ENCODE data around the gene JDP2. TPM values are rescaled to one million over a fixed set of nuclear protein-coding genes. Genes with fewer than 3 reads are reported as not detected.
"Not testable (repeated sequence)": the region's sequence is repeated elsewhere in the genome, so short reads cannot be mapped to it uniquely, and the experiment has no call there.

JDP2 gene
- total RNA-seq: 15.2 and 22.0 TPM in 2 replicates
- polyA plus RNA-seq: 9.7 and 12.5 TPM in 2 replicates

GRCh38 chr14:75427482-75428229, at the start of gene JDP2:
TSS of gene JDP2 (plus strand) at chr14:75428022. CDS start at chr14:75437921, 9,899 bp downstream.
- Histone ChIP-seq H3K36me3 (no peaks in the 10 kb centered on the region), H3K4me1 (ENCODE audit: low read depth) (peaks cover 20% of the 10 kb centered on the region), H3K27ac (peak within 1 kb of the TSS; percentile 75), H3K9me3 (ENCODE audit: low read depth) (no peaks in the 10 kb centered on the region), H3K27me3 (no peaks in the 10 kb centered on the region), H3K4me3 (peak within 1 kb of the TSS; percentile 99)
- DNase-seq (ENCODE audit: low read depth in 1 of 2, low spot score in 1 of 2): peak; percentile 85 to 92
- no peak for TF ChIP-seq CTCF (IDR thresholded peaks at IDR 0.05; ENCODE audit: low read depth, low read length)

GRCh38 chr14:75379246-75379929, 48.4 kb upstream of the JDP2 start:
- no peaks in the 10 kb centered on the region for H3K36me3 ChIP-seq
- DNase-seq (ENCODE audit: low read depth in 1 of 2, low spot score in 1 of 2): no peak
- TF ChIP-seq CTCF (IDR thresholded peaks at IDR 0.05; ENCODE audit: low read depth, low read length): no peak

GRCh38 chr14:75379930-75380270, 47.9 kb upstream of the JDP2 start:
- Histone ChIP-seq H3K4me3 (no peak overlapping the region), H3K36me3 (no peaks in the 10 kb centered on the region), H3K27ac (no peak overlapping the region), H3K27me3 (no peaks in the 10 kb centered on the region), H3K9me3 (ENCODE audit: low read depth) (no peaks in the 10 kb centered on the region), H3K4me1 (ENCODE audit: low read depth) (peaks cover 13% of the 10 kb centered on the region)
- TF ChIP-seq CTCF (IDR thresholded peaks at IDR 0.05; ENCODE audit: low read depth, low read length): no peak
- no peak for DNase-seq (ENCODE audit: low read depth in 1 of 2, low spot score in 1 of 2)

More at GRCh38 chr14:75379246-75379929, 48.4 kb upstream of the JDP2 start:
- peaks cover 13% of the 10 kb centered on the region for H3K4me1 ChIP-seq (ENCODE audit: low read depth)
- no peak overlapping the region for H3K27ac ChIP-seq
- H3K4me3 ChIP-seq: no peak overlapping the region
- no peaks in the 10 kb centered on the region for H3K27me3 ChIP-seq
- no peaks in the 10 kb centered on the region for H3K9me3 ChIP-seq (ENCODE audit: low read depth)

- H3K36me3 ChIP-seq: no peaks in the 10 kb centered on the region
- peak overlapping the region; percentile 62 for H3K27ac ChIP-seq
- peak in 1 of 2 donors; percentile 49 for DNase-seq (ENCODE audit: low read depth in 1 of 2, low spot score in 1 of 2)
- H3K9me3 ChIP-seq (ENCODE audit: low read depth): no peaks in the 10 kb centered on the region
- no peak overlapping the region for H3K4me3 ChIP-seq
- H3K4me1 ChIP-seq (ENCODE audit: low read depth): peaks cover 13% of the 10 kb centered on the region
- TF ChIP-seq CTCF (IDR thresholded peaks at IDR 0.05; ENCODE audit: low read depth, low read length): no peak
- no peaks in the 10 kb centered on the region for H3K27me3 ChIP-seq
Observed at GRCh38 chr14:75380656-75381055, 47.2 kb upstream of the JDP2 start.

- no peak for DNase-seq (ENCODE audit: low read depth in 1 of 2, low spot score in 1 of 2)
- no peak for TF ChIP-seq CTCF (IDR thresholded peaks at IDR 0.05; ENCODE audit: low read depth, low read length)
- Histone ChIP-seq H3K4me1 (ENCODE audit: low read depth) (peaks cover 13% of the 10 kb centered on the region), H3K4me3 (no peak overlapping the region), H3K27me3 (no peaks in the 10 kb centered on the region), H3K27ac (no peak overlapping the region), H3K9me3 (ENCODE audit: low read depth) (no peaks in the 10 kb centered on the region), H3K36me3 (no peaks in the 10 kb centered on the region)
Observed at GRCh38 chr14:75381642-75382041, 46.2 kb upstream of the JDP2 start.

GRCh38 chr14:75383219-75383618, 44.6 kb upstream of the JDP2 start:
- H3K27ac ChIP-seq; H3K9me3 ChIP-seq (ENCODE audit: low read depth); DNase-seq (ENCODE audit: low read depth in 1 of 2, low spot score in 1 of 2); H3K27me3 ChIP-seq; H3K4me3 ChIP-seq; H3K36me3 ChIP-seq: not testable (repeated sequence)
- peaks cover 13% of the 10 kb centered on the region for H3K4me1 ChIP-seq (ENCODE audit: low read depth)
